HG02981 (cell line): ENCODE measurements around the gene MS4A4E.
"Not testable (repeated sequence)": the region's sequence is repeated elsewhere in the genome, so short reads cannot be mapped to it uniquely, and the experiment has no call there.

Source experiments
- ATAC-seq: cut with Tn5 transposase; IDR thresholded peaks from one replicate; pipeline ENCODE4 v1.9.1; 2021; ENCODE audit warnings: mild to moderate bottlenecking, moderate library complexity; ENCODE audit not compliant: unreplicated experiment

MS4A4E gene

DNA sequence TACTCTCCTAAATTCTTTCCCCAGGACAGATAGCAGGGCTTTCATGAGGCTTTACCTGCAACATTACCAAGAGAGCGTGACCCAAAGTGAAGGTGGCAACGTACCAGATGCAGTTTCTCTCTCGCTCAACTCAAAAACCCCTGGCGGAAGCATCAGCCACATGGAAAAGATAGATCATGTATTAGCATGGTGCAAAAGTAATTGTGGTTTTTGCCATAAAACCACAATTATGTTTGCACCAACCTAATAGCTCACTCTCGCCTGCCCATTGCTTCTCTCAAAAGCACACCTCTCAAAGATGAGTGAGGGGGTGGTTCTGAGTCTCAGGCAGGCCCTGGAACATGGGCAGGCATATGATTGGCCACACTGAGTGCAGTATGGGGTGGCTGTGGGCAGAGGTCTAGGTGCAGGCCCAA is 67.1 kb downstream of the MS4A4E start:
- peak; percentile 77 for ATAC-seq

DNA sequence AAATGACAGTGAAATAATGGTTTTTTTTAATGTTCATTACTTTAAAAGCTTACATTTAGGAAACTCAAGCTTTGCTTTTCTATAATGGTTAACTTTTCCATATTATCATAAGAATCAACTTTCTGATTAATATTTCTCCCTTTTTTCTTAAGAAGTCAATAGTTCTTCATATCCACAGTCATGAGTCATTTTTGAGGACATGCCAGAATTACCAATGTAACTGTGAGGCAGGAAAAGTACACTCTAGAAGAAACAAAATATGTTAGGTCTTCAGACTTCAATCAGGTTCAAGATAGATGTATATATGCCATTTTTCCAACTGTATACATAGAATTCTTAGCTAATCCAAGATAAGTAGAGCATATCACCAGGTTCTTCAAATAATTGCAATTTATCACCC is 70.9 kb downstream of the MS4A4E start:
- ATAC-seq, result no peak

GRCh38 chr11:60170566-60170965 is 72.4 kb downstream of the MS4A4E start:
- ATAC-seq, result no peak

- no peak for ATAC-seq
Observed at GRCh38 chr11:60169264-60169915, 73.5 kb downstream of the MS4A4E start.

GRCh38 chr11:60168306-60168705 is 74.6 kb downstream of the MS4A4E start:
- ATAC-seq, result no peak

- no peak for ATAC-seq
Observed at GRCh38 chr11:60165951-60166350, 77.0 kb downstream of the MS4A4E start.

GRCh38 chr11:60165538-60165937 is 77.4 kb downstream of the MS4A4E start:
- ATAC-seq, result no peak

- no peak for ATAC-seq
Observed at GRCh38 chr11:60164550-60165075, 78.3 kb downstream of the MS4A4E start.

- ATAC-seq, result no peak
Observed at GRCh38 chr11:60161766-60162165, 81.2 kb downstream of the MS4A4E start.

- ATAC-seq, result no peak
Observed at GRCh38 chr11:60161107-60161506, 81.8 kb downstream of the MS4A4E start.

DNA sequence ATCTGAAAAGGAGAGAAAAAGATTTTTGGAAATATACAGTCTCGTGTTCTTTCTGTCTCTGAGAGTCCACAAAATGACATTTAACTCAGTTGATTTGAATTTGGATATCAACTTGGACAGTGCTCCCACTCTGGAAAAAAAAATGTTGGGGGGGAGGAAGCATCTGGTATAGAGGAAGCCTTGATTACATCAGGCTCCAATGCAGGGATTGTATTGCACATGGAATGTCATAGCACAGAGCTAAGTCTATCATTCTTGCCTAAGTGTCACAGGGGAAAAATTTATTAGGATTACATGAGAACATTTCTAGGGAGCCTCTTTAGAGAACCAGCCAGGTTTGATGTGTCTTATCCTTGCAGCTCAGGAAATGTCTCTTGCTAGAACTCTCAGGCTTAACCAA is 83.1 kb downstream of the MS4A4E start:
- ATAC-seq, result no peak

GRCh38 chr11:60159284-60159683 is 83.7 kb downstream of the MS4A4E start:
- no peak for ATAC-seq

DNA sequence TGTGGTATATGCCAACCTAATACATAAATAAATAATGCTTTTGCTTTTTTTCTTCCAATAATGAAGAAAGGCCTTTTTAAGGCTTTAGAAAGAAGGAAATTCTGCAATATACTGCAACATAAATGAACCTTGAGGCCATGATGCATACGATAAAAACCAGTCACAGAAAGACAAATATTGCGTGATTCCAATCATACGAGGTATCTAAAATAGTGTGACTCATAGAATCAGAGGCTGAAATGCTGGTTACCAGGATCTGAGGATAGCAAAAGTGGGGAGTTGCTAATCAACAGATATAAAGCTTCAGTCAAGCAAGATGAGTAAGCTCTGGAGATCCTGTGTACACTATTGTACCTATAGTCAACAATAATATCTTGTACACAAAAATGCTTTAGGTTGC is 84.3 kb downstream of the MS4A4E start:
- no peak for ATAC-seq

DNA sequence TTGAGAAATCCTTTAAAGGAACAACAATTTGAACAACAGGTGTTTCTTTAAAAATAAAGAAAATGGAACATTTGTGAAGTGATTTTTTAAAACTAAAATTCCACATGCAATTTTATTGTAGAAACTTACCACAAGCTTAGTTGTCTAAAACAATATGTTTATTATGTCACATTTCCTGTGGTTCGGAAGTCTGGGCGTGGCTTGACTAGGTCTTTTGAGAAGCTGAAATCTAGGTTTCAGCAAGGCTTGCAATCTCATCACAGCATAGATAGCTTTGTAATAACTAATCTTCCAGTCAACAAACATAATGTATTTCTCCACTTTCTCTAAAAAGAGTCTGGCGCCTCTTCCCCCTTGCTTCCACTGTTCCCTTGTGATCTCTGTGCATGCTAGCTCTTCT is 87.0 kb downstream of the MS4A4E start:
- no peak for ATAC-seq

- ATAC-seq, result not testable (repeated sequence)
Observed at GRCh38 chr11:60152727-60153126, 90.2 kb downstream of the MS4A4E start.

- ATAC-seq, result no peak
Observed at GRCh38 chr11:60150279-60150678, 92.7 kb downstream of the MS4A4E start.
